ENCODE data around the gene EPB41L3.

DNA sequence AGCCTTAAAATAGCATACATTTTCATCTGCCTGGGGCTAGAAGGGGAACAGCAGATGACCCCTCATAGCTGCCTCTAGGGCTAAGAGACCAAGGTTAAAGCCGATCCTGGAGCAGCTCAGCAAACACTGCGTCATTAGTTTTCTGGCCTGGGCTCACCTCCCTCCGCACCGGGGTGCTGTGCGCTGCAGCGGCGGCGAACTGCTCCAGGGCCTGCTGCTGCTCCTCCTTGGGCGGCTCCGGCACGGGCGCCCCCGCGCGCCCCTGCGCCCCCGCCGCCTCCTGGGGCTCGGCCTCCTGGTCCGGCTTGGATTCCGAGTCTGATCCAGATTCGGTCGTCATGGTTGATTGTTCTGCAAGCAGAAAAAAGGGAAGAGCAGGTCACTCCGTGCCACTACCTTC, 55.0 kb downstream of the EPB41L3 start:
- TF ChIP-seq, protein P1, sequence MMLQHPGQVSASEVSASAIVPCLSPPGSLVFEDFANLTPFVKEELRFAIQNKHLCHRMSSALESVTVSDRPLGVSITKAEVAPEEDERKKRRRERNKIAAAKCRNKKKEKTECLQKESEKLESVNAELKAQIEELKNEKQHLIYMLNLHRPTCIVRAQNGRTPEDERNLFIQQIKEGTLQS (CRISPR knock-in tag; conservative IDR thresholded peaks at IDR 0.05), result no peak
- TF ChIP-seq, protein P2, sequence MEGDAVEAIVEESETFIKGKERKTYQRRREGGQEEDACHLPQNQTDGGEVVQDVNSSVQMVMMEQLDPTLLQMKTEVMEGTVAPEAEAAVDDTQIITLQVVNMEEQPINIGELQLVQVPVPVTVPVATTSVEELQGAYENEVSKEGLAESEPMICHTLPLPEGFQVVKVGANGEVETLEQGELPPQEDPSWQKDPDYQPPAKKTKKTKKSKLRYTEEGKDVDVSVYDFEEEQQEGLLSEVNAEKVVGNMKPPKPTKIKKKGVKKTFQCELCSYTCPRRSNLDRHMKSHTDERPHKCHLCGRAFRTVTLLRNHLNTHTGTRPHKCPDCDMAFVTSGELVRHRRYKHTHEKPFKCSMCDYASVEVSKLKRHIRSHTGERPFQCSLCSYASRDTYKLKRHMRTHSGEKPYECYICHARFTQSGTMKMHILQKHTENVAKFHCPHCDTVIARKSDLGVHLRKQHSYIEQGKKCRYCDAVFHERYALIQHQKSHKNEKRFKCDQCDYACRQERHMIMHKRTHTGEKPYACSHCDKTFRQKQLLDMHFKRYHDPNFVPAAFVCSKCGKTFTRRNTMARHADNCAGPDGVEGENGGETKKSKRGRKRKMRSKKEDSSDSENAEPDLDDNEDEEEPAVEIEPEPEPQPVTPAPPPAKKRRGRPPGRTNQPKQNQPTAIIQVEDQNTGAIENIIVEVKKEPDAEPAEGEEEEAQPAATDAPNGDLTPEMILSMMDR (IDR thresholded peaks at IDR 0.05), result no peak
- TF ChIP-seq, protein P3, sequence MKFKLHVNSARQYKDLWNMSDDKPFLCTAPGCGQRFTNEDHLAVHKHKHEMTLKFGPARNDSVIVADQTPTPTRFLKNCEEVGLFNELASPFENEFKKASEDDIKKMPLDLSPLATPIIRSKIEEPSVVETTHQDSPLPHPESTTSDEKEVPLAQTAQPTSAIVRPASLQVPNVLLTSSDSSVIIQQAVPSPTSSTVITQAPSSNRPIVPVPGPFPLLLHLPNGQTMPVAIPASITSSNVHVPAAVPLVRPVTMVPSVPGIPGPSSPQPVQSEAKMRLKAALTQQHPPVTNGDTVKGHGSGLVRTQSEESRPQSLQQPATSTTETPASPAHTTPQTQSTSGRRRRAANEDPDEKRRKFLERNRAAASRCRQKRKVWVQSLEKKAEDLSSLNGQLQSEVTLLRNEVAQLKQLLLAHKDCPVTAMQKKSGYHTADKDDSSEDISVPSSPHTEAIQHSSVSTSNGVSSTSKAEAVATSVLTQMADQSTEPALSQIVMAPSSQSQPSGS (CRISPR knock-in tag; IDR thresholded peaks at IDR 0.05; ENCODE audit: borderline replicate concordance, low read depth), result no peak
- TF ChIP-seq FOXJ3 (CRISPR knock-in tag; IDR thresholded peaks at IDR 0.05; ENCODE audit: borderline replicate concordance) (no peak), SP1 (CRISPR knock-in tag; conservative IDR thresholded peaks at IDR 0.05) (no peak), ZNF416 (CRISPR knock-in tag; IDR thresholded peaks at IDR 0.05) (no peak)
